NB4 (cell line): ENCODE results near the gene KDM6A.
"Not testable (repeated sequence)": the region's sequence is repeated elsewhere in the genome, so short reads cannot be mapped to it uniquely, and the experiment has no call there.

ENCODE experiments used
- DNase-seq: peaks from one replicate; pipeline ENCODE4 v3.0.0; 2010; ENCODE audit warnings: low read depth
- H3K4me3 ChIP-seq: one replicate; pipeline ENCODE4 v1.5.1; 2011; ENCODE audit warnings: mild to moderate bottlenecking, low read depth, low read length, moderate library complexity
- MYC ChIP-seq: IDR thresholded peaks from 2 replicates; pipeline ENCODE4 v1.6.1; 2011; ENCODE audit warnings: low read depth, low read length
- POLR2A ChIP-seq: IDR thresholded peaks from 2 replicates; pipeline ENCODE4 v1.6.1; 2011; ENCODE audit warnings: mild to moderate bottlenecking; ENCODE audit not compliant: insufficient read length; ENCODE audit errors: extremely low read depth
- TF ChIP-seq, protein P1 (sequence below): IDR thresholded peaks from one replicate; pipeline ENCODE4 v1.5.1; 2012; ENCODE audit warnings: low read depth, low read length
- TF ChIP-seq, protein P2 (sequence below): IDR thresholded peaks from 2 replicates; pipeline ENCODE4 v1.6.1; 2011; ENCODE audit warnings: low read depth, low read length

KDM6A gene

GRCh38 chrX:44872821-44873414, at the start of gene KDM6A:
KDM6A (plus strand) TSS chrX:44873188; CDS start chrX:44873552, 364 bp downstream.
- TF ChIP-seq, protein P1, sequence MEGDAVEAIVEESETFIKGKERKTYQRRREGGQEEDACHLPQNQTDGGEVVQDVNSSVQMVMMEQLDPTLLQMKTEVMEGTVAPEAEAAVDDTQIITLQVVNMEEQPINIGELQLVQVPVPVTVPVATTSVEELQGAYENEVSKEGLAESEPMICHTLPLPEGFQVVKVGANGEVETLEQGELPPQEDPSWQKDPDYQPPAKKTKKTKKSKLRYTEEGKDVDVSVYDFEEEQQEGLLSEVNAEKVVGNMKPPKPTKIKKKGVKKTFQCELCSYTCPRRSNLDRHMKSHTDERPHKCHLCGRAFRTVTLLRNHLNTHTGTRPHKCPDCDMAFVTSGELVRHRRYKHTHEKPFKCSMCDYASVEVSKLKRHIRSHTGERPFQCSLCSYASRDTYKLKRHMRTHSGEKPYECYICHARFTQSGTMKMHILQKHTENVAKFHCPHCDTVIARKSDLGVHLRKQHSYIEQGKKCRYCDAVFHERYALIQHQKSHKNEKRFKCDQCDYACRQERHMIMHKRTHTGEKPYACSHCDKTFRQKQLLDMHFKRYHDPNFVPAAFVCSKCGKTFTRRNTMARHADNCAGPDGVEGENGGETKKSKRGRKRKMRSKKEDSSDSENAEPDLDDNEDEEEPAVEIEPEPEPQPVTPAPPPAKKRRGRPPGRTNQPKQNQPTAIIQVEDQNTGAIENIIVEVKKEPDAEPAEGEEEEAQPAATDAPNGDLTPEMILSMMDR = no peak
- TF ChIP-seq POLR2A = peak; percentile 44
- TF ChIP-seq, protein P2, sequence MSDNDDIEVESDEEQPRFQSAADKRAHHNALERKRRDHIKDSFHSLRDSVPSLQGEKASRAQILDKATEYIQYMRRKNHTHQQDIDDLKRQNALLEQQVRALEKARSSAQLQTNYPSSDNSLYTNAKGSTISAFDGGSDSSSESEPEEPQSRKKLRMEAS = peak; percentile 71
- TF ChIP-seq MYC = no peak
- DNase-seq = peak; percentile 97
- H3K4me3 ChIP-seq = peak within 1 kb of the TSS; percentile 97

DNA sequence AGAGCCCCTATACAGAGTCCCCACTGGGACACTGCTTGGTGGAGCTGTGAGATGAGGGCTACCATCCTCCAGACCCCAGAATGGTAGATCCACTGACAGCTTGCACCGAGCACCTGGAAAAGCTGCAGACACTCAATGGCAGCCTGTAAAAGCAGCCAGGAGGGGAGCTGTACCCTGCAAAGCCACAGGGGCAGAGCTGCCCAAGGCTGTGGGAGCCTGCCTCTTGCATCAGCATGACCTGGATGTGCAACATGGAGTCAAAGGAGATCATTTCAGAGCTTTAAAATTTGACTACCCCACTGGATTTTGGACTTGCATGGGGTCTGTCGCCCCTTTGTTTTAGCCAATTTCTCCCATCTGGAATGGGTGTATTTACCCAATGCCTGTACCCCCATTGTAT, 49.8 kb upstream of the KDM6A start:
- DNase-seq, H3K4me3 ChIP-seq: not testable (repeated sequence)

DNA sequence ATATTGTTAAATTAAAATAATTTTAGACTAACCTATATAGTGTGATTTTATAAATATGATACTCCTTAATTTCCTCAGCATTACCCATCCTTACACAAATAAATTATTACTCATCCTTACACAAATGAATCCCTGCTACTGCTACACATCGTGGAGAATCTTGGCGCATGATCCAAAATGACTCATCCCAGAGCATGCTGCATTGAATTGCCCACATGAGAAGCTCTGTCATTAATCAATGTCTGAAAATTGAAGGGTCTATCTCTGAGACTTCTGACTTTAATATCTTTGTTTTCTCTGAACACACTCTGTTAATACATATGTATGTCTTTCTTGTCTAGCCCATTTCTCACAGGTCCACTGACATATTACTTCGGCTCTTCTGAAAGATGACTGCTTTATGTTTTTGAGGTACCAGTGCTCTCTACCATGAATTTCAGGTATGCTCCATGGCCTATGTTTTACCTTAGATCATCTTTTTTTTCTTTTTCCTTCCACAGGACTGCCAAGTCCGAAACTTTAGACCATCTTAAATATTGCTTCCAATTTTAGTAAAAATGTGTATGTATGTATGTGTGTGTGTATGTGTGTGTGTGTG, 44.9 kb upstream of the KDM6A start:
- H3K4me3 ChIP-seq = no peak overlapping the region
- no peak for DNase-seq
- TF ChIP-seq, protein P2 = no peak
- TF ChIP-seq MYC = no peak
- TF ChIP-seq, protein P1 = no peak
- no peak for TF ChIP-seq POLR2A

DNA sequence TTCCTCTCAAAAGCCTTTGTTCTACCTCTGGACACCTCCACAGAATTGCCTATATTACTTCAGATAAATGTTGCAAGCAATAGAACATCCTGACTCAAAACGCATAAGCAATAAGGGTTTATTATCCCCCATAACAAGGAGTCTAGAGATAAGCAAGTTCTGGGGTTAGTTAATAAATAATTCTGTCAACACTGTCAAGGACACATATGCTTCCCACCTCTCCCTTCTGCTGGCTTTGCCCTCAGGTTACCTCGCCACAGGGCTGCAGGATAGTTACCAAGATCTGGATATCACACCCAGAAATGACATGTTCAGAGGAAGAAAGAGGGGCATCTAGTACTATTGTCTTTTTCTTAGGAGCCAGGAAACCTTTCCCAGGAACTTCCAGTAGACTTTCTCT, 43.2 kb upstream of the KDM6A start:
- no peak overlapping the region for H3K4me3 ChIP-seq
- no peak for DNase-seq
- TF ChIP-seq, protein P2 = no peak
- TF ChIP-seq MYC = no peak
- TF ChIP-seq POLR2A = no peak

GRCh38 chrX:44842550-44843317, 30.3 kb upstream of the KDM6A start:
- no peak for DNase-seq
- no peak overlapping the region for H3K4me3 ChIP-seq
- no peak for TF ChIP-seq POLR2A
- TF ChIP-seq, protein P1 = no peak
- TF ChIP-seq, protein P2 = no peak

DNA sequence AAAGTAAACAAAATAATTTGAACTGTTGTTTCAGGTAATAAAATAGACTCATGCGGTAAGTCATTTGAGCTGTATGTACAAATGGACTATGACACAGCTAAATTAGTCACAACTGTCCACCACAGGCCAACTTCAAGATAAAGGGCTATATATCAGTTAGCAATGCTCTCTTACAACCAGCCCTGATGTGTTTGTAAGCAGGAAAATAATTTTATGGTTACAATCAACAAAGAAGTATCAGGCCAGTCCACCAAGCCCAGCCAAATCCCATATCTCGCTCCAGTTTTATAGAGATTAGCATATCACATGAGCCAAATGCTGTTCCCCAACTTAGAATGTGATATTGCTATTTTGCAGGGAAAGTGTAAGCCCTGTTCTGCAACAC, 29.7 kb upstream of the KDM6A start:
- H3K4me3 ChIP-seq = no peak overlapping the region
- DNase-seq = no peak
- TF ChIP-seq, protein P2 = no peak
- TF ChIP-seq, protein P1 = no peak
- TF ChIP-seq POLR2A = no peak
- TF ChIP-seq MYC = no peak
